ENCODE measurements around the gene HSPB6.

The HSPB6 gene

DNA sequence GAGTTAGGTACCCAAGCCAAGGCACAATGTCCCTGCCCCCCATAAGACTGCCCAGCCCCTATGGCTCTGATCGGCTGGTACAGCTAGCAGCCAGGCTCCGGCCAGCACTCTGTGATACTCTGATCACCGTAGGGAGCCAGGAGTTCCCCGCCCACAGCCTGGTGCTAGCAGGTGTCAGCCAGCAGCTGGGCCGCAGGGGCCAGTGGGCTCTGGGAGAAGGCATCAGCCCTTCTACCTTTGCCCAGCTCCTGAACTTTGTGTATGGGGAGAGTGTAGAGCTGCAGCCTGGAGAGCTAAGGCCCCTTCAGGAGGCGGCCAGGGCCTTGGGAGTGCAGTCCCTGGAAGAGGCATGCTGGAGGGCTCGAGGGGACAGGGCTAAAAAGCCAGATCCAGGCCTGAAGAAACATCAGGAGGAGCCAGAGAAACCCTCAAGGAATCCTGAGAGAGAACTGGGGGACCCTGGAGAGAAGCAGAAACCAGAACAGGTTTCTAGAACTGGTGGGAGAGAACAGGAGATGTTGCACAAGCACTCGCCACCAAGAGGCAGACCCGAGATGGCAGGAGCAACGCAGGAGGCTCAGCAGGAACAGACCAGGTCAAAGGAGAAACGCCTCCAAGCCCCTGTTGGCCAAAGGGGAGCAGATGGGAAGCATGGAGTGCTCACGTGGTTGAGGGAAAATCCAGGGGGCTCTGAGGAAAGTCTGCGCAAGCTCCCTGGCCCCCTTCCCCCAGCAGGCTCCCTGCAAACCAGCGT, 42.1 kb downstream of the HSPB6 start:
- TF ChIP-seq TAF1 (IDR thresholded peaks at IDR 0.05; ENCODE audit: borderline replicate concordance, insufficient read depth, low read length) (no peak), SIN3A (IDR thresholded peaks at IDR 0.05; ENCODE audit: borderline replicate concordance, insufficient read depth, low read length) (no peak), POLR2AphosphoS5 (IDR thresholded peaks at IDR 0.05; ENCODE audit: low read depth, low read length) (no peak), FOXP2 (optimal IDR thresholded peaks at IDR 0.05; ENCODE audit: borderline replicate concordance, extremely low read depth, extremely low read length, insufficient read depth) (no peak)
- TF ChIP-seq, protein P1, sequence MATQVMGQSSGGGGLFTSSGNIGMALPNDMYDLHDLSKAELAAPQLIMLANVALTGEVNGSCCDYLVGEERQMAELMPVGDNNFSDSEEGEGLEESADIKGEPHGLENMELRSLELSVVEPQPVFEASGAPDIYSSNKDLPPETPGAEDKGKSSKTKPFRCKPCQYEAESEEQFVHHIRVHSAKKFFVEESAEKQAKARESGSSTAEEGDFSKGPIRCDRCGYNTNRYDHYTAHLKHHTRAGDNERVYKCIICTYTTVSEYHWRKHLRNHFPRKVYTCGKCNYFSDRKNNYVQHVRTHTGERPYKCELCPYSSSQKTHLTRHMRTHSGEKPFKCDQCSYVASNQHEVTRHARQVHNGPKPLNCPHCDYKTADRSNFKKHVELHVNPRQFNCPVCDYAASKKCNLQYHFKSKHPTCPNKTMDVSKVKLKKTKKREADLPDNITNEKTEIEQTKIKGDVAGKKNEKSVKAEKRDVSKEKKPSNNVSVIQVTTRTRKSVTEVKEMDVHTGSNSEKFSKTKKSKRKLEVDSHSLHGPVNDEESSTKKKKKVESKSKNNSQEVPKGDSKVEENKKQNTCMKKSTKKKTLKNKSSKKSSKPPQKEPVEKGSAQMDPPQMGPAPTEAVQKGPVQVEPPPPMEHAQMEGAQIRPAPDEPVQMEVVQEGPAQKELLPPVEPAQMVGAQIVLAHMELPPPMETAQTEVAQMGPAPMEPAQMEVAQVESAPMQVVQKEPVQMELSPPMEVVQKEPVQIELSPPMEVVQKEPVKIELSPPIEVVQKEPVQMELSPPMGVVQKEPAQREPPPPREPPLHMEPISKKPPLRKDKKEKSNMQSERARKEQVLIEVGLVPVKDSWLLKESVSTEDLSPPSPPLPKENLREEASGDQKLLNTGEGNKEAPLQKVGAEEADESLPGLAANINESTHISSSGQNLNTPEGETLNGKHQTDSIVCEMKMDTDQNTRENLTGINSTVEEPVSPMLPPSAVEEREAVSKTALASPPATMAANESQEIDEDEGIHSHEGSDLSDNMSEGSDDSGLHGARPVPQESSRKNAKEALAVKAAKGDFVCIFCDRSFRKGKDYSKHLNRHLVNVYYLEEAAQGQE (IDR thresholded peaks at IDR 0.05; ENCODE audit: insufficient read depth in 1 of 2, low read depth in 2 of 2, low read length in 2 of 2): no peak

DNA sequence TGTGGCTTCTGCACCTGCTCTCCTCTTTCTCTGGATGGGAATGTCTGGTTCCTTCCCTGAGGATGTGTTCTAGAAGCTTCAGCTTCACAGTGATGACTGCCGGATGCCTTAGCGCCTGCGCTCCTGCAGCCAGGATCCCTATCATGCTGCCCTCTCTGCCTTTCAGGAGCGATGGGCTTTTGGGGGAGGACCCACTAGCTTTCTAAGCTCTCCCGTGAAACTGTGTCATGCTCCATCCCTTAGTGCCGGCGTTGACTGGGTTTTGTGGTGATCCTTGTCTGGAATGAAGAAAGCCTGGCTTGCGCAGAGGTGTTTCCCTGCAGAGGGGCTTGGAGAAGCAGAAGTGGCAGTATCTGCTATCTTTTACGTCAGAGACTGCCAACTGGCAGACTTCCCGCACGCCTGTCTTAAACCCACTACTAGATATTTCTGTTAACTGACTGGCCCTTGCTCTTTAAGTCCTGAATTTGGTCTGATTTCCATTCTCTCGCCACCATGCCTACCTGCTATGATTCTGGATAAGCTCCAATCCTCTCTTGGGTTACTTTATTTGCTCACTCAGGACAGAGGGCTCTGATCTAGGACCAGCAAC, 42.8 kb downstream of the HSPB6 start:
- no peak for TF ChIP-seq POLR2AphosphoS5 (IDR thresholded peaks at IDR 0.05; ENCODE audit: low read depth, low read length)
- TF ChIP-seq, protein P1 (IDR thresholded peaks at IDR 0.05; ENCODE audit: insufficient read depth in 1 of 2, low read depth in 2 of 2, low read length in 2 of 2): no peak
- no peak for TF ChIP-seq SIN3A (IDR thresholded peaks at IDR 0.05; ENCODE audit: borderline replicate concordance, insufficient read depth, low read length)
- no peak for TF ChIP-seq FOXP2 (optimal IDR thresholded peaks at IDR 0.05; ENCODE audit: borderline replicate concordance, extremely low read depth, extremely low read length, insufficient read depth)

DNA sequence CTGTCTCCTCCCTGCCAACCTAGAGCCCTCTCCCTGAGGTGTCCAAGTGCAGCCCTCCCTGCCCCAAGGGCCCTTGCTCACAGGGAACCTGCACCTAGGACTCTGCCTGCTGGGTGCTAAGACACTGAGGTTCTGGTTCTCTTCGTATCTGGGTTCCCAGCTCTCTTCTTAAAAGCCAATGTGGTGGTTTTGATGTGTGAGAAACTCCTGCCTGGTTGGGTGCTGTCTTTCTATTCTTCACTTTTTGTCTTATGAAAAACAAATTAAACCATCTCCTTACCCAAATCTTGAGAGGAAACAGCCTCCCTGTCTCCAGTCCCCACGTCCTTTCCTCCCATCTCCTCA, 43.4 kb downstream of the HSPB6 start:
- TF ChIP-seq TAF1 (IDR thresholded peaks at IDR 0.05; ENCODE audit: borderline replicate concordance, insufficient read depth, low read length) (no peak), SIN3A (IDR thresholded peaks at IDR 0.05; ENCODE audit: borderline replicate concordance, insufficient read depth, low read length) (no peak), FOXP2 (optimal IDR thresholded peaks at IDR 0.05; ENCODE audit: borderline replicate concordance, extremely low read depth, extremely low read length, insufficient read depth) (no peak), POLR2AphosphoS5 (IDR thresholded peaks at IDR 0.05; ENCODE audit: low read depth, low read length) (no peak)
- TF ChIP-seq, protein P1 (IDR thresholded peaks at IDR 0.05; ENCODE audit: insufficient read depth in 1 of 2, low read depth in 2 of 2, low read length in 2 of 2): no peak

DNA sequence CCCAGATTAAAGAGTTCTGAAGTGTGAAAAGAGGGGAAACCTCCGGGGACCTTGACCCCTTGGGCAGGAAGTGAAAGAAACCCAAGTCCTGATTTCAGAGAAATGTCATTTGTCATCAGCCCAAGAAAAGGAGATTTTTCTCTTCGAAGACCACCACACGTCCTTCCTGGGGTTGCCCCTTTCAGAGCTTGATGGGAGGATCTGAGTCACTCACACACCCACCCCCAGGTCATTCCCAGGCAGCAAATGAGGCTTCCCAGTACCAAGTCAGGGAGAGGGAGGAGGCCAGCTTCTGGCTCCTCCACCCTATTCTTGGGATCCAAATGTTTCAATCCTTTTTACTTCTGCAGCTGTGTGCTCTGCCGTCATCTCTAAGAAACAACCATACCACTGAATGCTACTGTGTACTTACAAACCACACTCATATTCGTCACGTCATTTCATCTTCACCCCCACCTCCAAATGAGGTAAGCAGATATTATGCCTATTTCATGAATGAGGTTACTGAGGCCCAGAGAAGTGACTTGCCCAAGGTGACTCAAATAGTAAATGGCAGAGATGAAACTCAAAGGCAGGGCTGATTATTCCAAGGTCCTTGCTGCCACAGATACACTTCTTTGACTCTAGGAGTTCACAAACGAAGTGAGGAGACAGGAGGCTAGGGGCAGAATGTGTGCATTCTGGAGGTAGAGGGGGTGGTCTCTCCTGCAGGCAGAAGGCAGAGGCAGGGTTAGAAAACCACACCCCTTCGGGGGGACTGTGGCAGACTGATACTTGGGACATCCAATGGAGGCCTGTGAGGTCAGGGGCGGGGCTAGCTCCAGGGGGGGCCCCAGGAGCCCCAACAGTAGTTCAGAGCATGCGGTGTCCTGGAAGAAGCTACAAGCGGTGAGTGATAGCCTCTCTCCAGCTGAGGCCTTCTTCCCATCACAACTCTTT, 44.0 kb downstream of the HSPB6 start:
- TF ChIP-seq SIN3A (IDR thresholded peaks at IDR 0.05; ENCODE audit: borderline replicate concordance, insufficient read depth, low read length): no peak
- TF ChIP-seq, protein P1 (IDR thresholded peaks at IDR 0.05; ENCODE audit: insufficient read depth in 1 of 2, low read depth in 2 of 2, low read length in 2 of 2): no peak
- TF ChIP-seq TAF1 (IDR thresholded peaks at IDR 0.05; ENCODE audit: borderline replicate concordance, insufficient read depth, low read length): no peak
- TF ChIP-seq FOXP2 (optimal IDR thresholded peaks at IDR 0.05; ENCODE audit: borderline replicate concordance, extremely low read depth, extremely low read length, insufficient read depth): no peak
- no peak for TF ChIP-seq POLR2AphosphoS5 (IDR thresholded peaks at IDR 0.05; ENCODE audit: low read depth, low read length)
